HepG2 (cell line): Measurements from ENCODE around the gene ACER3.
"Not testable (repeated sequence)": the region's sequence is repeated elsewhere in the genome, so short reads cannot be mapped to it uniquely, and the experiment has no call there.

Source experiments
- CBX2 ChIP-seq, 2 experiments: fragments of 200-600 bp in 1 of 2; sonication (generic); formaldehyde crosslinking in 1 of 2; IDR thresholded peaks; 2 replicates each; pipeline versions ENCODE4 v1.7.0 to v1.8.1; 2018 to 2022; ENCODE audit warnings: low read depth in 2 of 2, low read length in 1 of 2, mild to moderate bottlenecking in 1 of 2, missing genetic modification reagents in 1 of 2
- CTCF ChIP-seq: sonication (generic); formaldehyde crosslinking; IDR thresholded peaks from 2 replicates; pipeline ENCODE4 v1.5.0; 2020; ENCODE audit warnings: mild to moderate bottlenecking, missing genetic modification reagents, moderate library complexity
- HNRNPUL1 ChIP-seq: fragments of 200-400 bp; formaldehyde crosslinking; IDR thresholded peaks from 2 replicates; pipeline ENCODE4 v1.6.1; 2017; ENCODE audit warnings: low read depth, mild to moderate bottlenecking, low read length, moderate library complexity
- MXI1 ChIP-seq: IDR thresholded peaks from 3 replicates; pipeline ENCODE4 v1.6.1; 2012; ENCODE audit warnings: low read depth, low read length, inconsistent platforms, borderline replicate concordance
- MYNN ChIP-seq: sonication (generic); formaldehyde crosslinking; IDR thresholded peaks from 2 replicates; pipeline ENCODE4 v1.4.0; 2020; ENCODE audit warnings: mild to moderate bottlenecking, low read depth, missing genetic modification reagents
- ZNF24 ChIP-seq: fragments of 450-650 bp; IDR thresholded peaks from 2 replicates; pipeline ENCODE4 v1.6.1; 2017; ENCODE audit warnings: antibody characterized with exemption, mild to moderate bottlenecking
- ZNF451 ChIP-seq: sonication (generic); formaldehyde crosslinking; IDR thresholded peaks from 2 replicates; pipeline ENCODE4 v1.5.0; 2020; ENCODE audit warnings: mild to moderate bottlenecking, missing genetic modification reagents
- ZNF720 ChIP-seq: sonication (generic); formaldehyde crosslinking; IDR thresholded peaks from 2 replicates; pipeline ENCODE4 v1.4.0; 2020; ENCODE audit warnings: missing genetic modification reagents
- ZNF883 ChIP-seq: sonication (generic); formaldehyde crosslinking; IDR thresholded peaks from 2 replicates; pipeline ENCODE4 v1.5.1; 2020; ENCODE audit warnings: mild to moderate bottlenecking, missing genetic modification reagents; ENCODE audit errors: not compliant biosample characterization
- TF ChIP-seq, protein P1 (sequence below): sonication (generic); formaldehyde crosslinking; IDR thresholded peaks from 2 replicates; pipeline ENCODE4 v1.5.0; 2020; ENCODE audit warnings: missing genetic modification reagents

- TF ChIP-seq, protein P1, sequence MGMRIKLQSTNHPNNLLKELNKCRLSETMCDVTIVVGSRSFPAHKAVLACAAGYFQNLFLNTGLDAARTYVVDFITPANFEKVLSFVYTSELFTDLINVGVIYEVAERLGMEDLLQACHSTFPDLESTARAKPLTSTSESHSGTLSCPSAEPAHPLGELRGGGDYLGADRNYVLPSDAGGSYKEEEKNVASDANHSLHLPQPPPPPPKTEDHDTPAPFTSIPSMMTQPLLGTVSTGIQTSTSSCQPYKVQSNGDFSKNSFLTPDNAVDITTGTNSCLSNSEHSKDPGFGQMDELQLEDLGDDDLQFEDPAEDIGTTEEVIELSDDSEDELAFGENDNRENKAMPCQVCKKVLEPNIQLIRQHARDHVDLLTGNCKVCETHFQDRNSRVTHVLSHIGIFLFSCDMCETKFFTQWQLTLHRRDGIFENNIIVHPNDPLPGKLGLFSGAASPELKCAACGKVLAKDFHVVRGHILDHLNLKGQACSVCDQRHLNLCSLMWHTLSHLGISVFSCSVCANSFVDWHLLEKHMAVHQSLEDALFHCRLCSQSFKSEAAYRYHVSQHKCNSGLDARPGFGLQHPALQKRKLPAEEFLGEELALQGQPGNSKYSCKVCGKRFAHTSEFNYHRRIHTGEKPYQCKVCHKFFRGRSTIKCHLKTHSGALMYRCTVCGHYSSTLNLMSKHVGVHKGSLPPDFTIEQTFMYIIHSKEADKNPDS (CRISPR knock-in tag), result not testable (repeated sequence)
- not testable (repeated sequence) for TF ChIP-seq CTCF (CRISPR knock-in tag); ZNF24; MXI1; MYNN (CRISPR knock-in tag); ZNF451 (CRISPR knock-in tag); ZNF883 (CRISPR knock-in tag); HNRNPUL1; ZNF720; CBX2 (IDR thresholded peaks at IDR 0.05; ENCODE audit: low read depth, low read length); CBX2 (CRISPR knock-in tag; IDR thresholded peaks at IDR 0.05; ENCODE audit: low read depth)
Observed at GRCh38 chr11:77061258-77061657, 200.5 kb downstream of the ACER3 start.
